NCI-H146 treated with DMSO at 0.1 percent for 48 hours (cell line): ENCODE measurements around the gene CXCR4.

ENCODE experiments used
- DNase-seq: peaks from one replicate; lab custom pipeline; 2025; ENCODE audit not compliant: unreplicated experiment; lab: John Stamatoyannopoulos, UW

Gene CXCR4

DNA sequence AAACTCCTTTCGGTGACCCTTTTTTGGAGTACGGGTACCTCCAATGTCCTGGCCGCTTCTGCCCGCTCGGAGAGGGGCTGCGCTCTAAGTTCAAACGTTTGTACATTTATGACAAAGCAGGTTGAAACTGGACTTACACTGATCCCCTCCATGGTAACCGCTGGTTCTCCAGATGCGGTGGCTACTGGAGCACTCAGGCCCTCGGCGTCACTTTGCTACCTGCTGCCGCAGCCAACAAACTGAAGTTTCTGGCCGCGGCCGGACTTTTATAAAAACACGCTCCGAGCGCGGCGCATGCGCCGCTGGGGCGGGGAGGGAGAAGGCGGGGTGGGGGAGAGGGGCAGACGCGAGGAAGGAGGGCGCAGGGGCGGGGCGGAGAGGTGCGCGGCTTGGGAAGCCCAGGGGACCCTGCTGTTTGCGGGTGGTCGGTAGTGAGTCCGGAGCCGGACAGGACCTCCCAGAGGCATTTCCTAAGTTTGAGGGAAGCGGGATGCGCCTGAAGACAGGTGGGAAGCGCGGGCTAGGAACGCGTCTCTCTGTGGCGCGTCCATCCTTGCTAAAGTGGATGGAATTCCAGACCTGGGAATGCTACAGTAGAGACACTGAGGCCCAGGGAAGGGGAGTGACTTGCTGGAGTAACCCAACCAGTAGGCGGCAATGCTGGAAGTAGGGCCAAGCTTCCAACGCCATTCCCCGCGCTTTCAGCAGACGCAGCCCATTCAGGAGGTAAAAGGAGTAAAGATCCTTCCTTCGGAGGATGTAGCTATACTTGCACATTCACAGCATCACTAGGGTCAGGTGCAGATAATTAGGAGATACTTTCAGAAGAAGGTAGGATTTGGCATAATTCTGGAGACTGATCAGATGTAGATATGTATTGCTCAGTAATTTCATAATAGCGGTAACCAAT lies at the start of gene CXCR4:
TSS of gene CXCR4 (minus strand) at position 241 of the 910 bp plus-strand sequence. CDS start at position 152, 89 bp downstream.
- DNase-seq: peak; percentile 91

DNA sequence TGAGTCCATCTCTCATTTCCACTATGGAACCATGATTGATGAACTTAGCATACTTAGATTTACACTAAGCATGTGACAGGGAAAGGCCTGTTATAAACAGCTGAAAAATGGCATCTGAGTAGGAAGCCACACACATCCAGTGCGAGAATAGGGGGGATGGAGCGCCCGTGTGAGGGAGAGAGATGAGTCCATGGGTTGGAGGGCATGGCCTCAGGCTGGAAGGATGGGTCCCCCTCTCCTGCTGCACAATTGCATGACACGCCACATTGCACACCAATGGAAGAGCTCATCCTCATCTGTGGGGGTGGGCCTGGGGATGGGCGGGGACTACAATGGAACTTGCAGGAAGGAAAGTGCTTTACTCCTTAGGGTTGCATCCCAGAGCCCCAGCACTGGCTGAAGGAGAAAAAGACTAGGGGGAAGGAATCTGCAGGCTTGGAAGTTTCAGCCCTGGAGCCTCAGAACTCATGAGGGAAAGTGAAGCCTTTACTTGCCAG lies 46.4 kb upstream of the CXCR4 start:
- DNase-seq: no peak

DNA sequence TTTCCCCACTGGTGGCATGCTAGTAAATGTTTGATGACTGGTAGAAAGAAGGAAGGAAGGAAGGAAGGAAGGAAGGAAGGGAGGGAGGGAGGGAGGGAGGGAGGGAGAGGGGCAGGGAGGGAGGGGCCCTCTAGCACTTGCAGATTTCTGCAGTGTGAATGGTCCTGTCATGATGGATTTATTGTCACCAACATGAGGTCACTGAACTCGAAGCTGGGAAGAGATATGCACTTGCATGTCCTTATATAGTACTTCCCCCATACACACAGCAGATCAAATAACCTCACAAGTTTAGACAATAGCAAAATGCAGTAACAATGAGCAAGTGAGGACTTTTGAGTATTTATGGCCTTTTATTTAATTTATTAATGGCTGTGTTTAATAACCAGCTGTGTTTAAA lies 44.5 kb upstream of the CXCR4 start:
- no peak for DNase-seq

DNA sequence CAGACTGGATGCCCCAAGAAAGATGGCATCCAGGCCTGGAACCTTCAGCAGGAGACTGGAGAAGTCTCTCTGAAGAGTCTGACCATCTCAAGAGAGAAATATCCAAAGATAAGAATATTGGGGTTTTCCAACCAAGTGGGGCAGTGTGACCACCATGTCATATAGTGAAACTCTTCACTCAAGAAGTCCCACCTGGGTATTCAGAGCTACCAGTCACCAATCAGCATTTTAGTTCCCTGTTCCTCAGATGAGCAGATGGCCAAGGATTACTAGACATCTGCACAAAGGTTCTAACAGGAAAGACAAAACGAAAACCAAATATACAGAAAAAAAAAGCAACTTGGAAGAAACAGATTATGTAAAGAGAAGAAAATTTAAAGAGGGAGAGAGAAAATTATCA lies 38.5 kb upstream of the CXCR4 start:
- DNase-seq: no peak

DNA sequence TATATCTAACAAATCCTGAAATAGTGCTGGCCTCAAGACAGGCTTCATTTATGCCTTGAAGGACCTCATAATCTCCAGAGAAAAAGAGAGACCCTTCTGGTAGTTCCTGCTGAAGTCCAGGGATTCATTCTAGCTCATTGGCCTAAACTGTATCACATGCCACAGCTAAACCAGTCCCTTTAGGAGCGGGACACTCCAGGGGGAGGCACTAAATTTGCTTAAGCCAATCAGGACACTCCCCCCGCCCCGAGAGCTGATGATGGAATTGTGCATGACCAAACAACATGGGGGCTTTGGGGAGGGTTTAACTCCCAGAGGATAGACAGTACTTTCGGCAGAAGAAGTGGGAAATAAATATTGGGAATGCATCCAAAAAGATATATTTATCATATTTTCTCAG lies 36.4 kb upstream of the CXCR4 start:
- DNase-seq: no peak

DNA sequence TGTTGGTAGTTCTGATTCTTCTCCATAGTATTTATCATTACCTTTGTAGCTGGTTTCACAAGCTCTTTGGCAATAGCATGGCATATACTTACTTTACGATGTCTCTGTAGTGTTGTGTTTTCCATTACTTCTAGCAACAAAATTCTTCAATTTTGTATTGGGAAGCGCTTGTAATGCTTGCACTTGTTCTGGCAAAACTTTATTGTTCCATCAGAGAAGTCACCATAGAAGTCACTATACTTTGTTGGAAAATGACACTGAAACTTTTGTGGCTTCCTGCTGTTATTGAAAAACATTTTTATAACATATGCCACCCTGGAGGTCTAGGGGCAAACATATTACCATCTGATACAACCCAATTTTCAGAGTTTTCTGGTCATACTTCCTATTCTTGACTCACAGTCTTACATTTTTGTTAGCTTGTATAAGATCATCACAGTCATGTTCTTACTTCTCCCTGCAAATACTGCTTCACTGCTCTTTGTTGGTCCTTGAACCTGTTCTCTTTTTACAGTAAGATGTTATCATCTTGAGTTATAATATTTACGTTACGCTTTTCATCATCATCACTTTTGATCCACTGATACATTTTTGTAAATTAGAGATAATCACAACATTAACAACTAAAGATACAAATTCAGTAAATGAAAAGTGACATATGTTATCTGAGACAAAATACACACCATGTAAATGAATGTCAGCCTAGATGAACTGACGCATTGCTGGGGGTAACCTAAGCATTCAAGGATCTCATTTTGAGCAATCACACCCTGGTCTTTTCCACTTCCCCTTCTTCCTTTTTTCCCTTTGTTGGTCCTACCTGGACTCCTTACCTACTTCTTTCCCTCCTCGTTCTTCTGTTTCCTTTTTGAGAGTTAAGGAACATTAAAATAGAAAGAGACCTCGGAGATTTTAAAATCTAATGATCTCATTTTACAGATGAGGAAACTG lies 33.3 kb upstream of the CXCR4 start:
- DNase-seq: no peak

DNA sequence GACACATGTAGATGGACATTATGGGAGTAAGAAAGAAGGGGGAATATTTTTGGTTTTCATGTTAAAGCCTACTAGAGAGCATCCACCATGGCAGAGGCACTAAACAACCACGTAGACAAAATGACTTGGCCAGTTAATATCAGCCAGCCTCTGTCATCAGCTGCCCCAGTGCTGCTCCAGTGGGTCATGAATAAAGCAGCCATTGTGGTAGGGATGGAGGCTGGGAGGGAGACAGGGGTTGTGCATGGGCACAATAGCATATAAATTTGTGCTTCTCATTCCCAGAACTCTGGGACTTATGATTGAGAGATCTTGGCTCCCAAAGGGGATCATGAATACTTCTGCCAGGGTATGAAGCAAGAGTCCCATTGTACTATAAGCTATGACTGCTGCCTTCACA lies 31.1 kb upstream of the CXCR4 start:
- no peak for DNase-seq

DNA sequence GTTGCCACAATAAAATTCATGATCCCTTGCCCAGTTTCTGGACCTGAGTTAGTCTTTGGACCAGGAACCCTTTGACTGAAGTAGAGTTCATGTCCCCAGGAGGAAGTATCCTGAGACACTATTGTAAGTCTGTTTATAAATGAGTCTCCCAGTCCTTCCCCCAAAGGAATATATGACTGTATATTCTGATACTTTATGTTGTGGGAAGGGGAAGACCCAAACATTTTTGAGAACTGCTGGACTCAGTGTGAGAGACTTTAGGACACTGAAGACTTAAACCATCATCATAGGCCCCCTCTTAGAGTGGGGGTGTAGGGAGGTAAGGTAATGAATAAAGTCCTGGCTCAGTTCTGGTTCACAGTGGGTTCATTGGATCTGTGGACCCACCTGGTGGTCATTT lies 28.6 kb upstream of the CXCR4 start:
- DNase-seq: no peak

DNA sequence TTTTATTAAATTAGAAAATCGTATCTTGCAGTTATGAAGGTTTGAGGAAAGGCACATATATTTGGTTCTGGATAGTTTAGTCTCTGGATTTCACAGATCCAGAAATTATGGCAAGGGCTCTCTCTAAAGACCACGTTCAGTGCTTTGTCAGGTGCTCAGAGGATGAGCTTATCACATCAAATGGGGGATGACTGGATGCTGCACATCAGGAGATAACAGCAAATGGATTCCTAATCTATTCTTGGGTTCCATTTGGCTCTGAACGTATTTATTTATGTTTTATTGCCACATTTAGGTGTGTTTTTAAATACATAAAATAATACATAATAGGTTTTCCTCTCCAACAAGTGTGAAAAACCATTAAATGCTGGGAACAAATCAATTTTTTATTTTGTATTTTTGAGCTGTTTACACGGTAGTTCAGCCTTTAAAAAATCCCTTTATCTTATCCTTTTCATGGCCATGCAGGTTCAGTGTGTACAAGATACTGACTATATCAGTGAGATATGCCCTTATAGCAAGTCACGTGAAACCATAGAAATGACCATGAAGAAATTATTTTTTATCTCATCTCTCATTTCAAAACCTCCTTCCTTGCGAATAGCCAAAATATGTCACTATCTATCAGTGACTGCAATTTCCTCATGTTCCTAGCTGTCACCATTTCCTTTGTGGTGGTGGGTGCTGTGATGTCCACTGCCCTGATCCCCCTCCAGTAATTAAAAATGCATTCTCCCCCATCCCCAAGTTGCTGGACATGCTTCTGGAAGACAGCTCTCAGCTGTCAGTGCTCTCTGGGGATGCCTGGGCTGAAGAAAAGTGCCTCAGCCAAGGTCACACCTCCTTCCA lies 25.9 kb upstream of the CXCR4 start:
- peak; percentile 49 for DNase-seq

DNA sequence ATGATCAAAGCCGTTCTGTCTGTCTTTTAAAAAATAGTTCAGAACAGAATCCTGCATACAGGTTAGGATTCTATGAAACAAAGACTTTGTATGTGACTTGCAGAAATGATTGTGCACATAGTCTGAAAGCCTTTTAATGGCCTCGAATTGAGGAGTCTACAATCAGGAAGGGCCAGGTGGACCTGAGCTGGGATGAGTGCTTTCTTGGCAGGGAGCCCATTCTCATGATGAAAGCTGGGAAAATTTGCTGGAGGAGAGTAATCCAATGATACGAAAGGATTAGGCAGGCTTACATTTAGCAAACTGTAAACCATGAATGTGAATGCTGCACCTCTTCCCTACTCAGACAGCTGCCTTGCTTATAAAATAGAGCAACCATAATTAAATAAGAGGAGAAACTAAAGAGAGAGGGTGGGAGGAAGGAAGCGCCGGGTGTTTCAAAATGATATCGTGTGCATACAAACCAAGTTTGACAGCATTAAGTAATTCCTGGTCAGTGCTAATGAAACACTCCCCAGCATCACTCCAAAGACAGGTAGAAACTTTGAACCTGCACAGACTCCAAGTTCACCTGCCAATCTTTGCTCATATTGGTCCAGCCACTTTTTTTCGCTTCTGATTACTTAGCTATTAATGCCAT lies 23.7 kb upstream of the CXCR4 start:
- DNase-seq: peak; percentile 95

DNA sequence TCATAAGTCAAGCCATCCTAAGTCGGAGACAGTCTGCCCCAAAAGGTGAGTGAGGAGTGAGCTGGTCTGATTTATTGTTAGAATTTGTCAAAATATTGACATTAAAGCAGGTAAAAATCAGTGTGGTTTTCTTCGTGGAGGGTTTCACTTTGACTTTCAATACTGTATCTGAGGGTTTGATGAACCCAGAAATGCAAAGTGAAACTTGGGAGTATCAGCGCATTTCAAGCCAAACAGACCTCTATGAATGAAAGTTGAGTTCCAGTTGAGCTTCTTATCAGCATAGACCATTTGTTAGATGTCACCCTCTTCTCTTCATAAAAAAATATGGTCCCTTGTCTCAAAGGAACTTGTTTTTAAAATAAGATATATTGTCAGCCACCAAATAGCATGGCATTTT lies 21.7 kb upstream of the CXCR4 start:
- DNase-seq: no peak

DNA sequence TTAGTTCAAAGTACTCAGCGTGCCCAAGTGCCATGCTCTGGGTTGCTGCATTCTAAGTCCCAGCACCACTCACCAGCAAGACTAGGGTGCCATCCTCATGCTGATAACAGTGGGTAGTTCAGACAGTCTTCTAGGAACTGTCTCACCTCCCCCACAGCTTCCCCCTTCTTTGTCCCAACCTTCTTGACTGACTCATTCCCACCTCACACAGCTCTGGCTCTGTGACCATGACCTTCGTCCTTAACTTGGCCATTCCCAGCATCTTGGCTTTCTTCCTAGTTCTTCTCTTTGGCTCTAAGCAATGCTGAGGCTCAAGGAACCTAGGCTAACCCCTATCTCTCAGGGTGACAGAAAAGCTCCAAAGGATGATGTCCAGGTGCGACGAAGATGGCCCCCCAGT lies 20.0 kb upstream of the CXCR4 start:
- no peak for DNase-seq

DNA sequence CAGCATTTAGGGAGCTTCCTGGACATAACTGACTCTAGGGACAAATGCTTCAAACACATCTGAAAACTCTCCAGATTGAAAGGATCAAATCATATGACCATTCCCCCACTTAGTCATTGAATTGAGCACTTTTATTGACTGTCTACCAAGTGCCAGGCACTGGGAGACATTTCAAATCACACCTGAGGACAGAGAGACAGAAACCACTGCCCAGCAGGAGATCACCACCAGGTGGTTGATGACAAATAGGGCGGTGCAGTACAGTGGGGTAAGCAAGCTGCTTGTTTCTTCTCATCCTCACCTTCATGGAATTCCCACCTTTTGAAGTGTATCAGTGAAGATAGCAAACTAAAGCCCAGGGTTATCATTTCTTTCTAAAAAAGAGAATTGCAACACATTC lies 19.0 kb upstream of the CXCR4 start:
- peak; percentile 87 for DNase-seq

DNA sequence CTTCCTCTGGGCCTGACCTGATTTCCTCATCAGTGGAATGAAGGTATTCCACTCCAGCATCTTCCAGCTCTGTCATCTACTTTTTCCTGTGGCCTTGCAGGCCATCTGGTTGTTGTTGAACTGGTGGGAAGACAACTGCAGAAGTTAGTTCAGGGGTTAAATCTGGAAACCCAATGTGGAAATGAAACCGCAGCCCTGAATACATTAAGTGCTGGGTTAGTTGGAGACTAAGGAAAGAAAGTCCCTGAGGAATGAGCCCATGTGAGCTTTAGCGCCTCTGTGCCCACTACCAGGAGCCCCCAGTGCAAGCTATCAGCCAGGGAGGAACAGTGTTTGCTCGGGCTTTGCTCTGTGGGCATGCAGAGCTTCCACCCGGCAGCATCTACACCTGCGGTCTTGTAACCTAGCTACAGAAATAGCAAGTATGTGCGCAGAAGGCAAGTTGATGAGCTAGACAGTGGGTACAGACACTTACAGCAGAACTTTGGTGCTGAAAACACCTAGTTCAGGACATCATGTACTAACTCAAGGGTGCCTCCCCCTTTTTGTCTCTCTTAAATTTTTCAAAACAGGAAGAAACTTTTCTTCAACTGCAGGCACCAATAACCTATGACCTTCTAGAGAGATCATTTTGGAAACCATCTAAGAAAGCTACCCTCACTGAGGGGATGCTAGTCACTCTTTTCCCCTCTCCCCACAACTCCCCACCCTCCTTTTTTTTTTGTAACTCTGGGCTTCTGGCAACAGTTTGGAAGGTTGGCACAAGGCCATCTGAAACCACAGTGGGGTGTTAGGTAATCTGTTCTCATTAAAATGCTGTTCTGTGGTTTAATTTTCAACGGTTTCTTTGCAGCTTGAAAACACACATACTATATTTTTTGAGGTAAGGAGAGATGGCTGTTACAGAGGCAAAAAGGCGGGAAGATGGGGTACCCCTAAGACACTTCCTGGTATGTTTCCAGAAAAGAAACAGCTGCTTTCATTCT lies 18.3 kb upstream of the CXCR4 start:
- peak; percentile 58 for DNase-seq

DNA sequence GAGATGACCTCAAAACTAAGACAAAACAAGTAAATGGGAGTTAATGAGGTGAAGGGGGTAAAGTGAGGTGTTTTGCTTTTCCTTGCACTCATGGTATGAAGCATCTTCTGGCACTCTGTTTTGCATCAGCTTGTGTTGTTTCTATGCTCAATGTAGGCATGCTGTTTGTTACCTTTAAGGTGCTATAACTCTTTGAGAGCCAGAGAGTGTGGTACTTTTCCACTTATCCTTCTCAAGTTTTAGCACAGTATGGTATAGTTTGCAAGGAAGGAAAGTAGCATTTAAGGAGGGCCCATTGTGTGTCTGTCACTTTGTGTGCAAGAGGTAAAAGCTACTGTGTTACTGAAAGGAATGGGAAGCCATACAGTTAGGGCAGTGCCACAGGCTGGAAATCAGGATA lies 17.5 kb upstream of the CXCR4 start:
- DNase-seq: no peak

DNA sequence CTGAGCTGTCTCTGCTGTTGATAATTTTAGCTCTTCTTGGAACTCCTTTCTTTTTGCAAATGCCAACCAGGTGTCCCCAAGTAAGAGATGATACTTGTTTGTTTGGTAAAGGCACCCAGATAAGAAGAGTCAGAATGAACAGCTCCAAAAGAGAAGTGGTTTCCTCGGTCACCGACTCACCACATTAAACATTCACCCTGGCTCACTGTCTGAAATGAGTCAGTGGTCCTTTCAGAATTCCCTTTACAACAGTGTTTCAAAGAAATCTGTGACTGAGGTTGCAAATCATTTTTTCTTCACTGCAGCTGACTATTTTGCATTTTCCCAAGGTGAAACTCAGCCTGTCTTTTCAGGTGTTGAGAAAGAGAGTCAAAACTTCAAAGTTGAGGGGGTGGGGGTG lies 16.2 kb upstream of the CXCR4 start:
- no peak for DNase-seq

DNA sequence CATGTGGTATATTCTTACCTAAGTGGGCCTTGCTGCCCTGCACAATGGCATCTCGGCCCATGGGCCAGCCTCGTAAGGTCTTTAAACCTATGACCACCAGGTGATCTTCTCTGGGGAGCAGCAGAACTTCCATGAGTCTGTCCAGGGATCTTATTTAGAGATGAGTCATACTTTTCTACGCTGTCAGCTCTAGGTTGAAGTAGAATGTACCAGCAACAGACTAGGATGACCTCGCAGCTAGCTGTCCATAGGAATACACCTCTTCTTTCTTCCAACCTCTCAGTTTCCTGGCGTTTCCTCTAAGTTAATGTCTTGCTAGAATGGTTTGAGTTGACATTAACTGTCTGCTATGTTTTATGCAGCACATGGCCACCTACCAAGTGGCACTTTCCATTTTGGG lies 15.6 kb upstream of the CXCR4 start:
- DNase-seq: no peak

DNA sequence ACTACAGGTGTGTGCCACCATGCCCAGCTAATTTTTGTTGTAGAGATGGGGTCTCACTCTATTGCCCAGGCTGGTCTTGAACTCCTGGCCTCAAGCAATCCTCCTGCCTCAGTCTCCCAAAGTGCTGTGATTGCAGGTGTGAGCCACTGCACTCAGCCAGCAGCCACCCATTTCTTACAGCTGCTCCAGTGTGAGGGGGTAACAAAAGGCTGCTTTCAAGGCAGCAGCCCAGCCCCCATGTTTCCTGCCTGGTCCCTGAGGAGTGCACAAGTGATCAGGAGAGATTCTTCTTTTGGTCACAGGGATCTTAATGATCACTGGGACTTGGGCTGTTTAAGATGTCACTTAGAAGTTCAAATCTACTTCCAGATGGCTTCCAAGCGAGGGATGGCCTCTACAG lies 15.2 kb upstream of the CXCR4 start:
- no peak for DNase-seq

DNA sequence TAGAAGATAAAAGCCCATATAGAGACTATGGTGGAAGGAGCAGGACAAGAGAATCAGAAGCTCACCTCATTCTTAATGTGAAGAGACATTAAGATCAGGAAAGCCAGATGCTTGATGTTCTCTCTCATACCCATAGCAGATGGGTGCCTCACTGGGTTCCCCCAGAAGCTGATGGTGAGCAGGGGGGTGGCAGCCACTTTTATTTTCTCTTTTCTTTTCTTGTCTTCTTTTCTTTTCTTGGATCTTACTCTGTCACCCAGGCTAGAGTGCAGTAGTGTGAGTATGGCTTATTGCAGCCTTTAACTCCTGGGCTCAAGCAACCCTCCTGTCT lies 14.8 kb upstream of the CXCR4 start:
- no peak for DNase-seq
